Body of pancreas (tissue), 4 donors: Measurements from ENCODE around the gene CES2.

ENCODE experiments used
- POLR2A ChIP-seq, 3 donors: fragments of 450-650 bp; IDR thresholded peaks; one replicate each; pipeline ENCODE4 v1.6.1; 2016; ENCODE audit warnings: antibody characterized with exemption in 3 of 3, mild to moderate bottlenecking in 2 of 3
- TF ChIP-seq, protein P1 (sequence below), 7 experiments: fragments of 450-650 bp in 4 of 7; fragments of 200-600 bp in 3 of 7; sonication (generic) in 3 of 7; IDR thresholded peaks; one replicate each; pipeline ENCODE4 v1.5.1; 2016 to 2019; ENCODE audit warnings: antibody characterized with exemption in 7 of 7

DNA sequence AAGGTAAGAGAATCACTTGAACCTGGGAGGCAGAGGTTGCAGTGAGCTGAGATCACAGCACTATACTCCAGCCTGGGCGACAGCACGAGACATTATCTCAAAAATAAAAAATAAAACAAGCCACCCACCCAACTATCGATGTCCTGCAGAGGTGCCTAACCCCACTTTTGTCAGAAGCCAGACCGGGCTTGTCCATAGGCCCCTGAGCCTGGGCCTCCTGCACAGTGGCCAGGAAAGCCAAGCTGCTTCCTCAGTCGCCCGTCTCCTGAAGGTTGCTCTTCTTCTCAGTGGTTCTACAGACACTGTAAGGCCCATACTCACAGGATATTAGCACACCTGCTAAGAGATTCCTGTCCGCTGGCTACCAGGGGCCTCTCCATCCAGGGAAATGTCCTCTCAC, 11.2 kb downstream of the CES2 start:
- no peak for TF ChIP-seq POLR2A (IDR thresholded peaks at IDR 0.05)
- TF ChIP-seq, protein P1, sequence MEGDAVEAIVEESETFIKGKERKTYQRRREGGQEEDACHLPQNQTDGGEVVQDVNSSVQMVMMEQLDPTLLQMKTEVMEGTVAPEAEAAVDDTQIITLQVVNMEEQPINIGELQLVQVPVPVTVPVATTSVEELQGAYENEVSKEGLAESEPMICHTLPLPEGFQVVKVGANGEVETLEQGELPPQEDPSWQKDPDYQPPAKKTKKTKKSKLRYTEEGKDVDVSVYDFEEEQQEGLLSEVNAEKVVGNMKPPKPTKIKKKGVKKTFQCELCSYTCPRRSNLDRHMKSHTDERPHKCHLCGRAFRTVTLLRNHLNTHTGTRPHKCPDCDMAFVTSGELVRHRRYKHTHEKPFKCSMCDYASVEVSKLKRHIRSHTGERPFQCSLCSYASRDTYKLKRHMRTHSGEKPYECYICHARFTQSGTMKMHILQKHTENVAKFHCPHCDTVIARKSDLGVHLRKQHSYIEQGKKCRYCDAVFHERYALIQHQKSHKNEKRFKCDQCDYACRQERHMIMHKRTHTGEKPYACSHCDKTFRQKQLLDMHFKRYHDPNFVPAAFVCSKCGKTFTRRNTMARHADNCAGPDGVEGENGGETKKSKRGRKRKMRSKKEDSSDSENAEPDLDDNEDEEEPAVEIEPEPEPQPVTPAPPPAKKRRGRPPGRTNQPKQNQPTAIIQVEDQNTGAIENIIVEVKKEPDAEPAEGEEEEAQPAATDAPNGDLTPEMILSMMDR (IDR thresholded peaks at IDR 0.05), result no peak
